Left lobe of liver (tissue), 2 donors: Measurements from ENCODE around the gene LRRC55. TPM values are rescaled to one million over a fixed set of nuclear protein-coding genes. Genes with fewer than 3 reads are reported as not detected.

Experiments
- ATAC-seq: fragments of 200-7000 bp; cut with Tn5 transposase; one replicate; pipeline ENCODE4 v1.9.1; 2020; ENCODE audit warnings: mild to moderate bottlenecking, moderate library complexity
- DNase-seq: peaks from one replicate; pipeline ENCODE4 v3.0.0-alpha.2; 2020; ENCODE audit warnings: low spot score
- total RNA-seq: library from RNA; stranded (reverse); gene quantifications from one replicate; pipeline ENCODE4 v1.2.1, GENCODE V29; 2021
- donor health status: DM: no; HTN: no; CAD: no; lungs with moderate emphysema.
- donor health status: DM: no; HTN: yes; CAD: no.

The LRRC55 gene
- total RNA-seq, 1 donor from 2014 or later: 0.13 TPM

GRCh38 chr11:57231539-57232253 lies 49.9 kb downstream of the LRRC55 start:
- ATAC-seq: no peak
- DNase-seq: no peak

GRCh38 chr11:57233702-57234101 lies 51.9 kb downstream of the LRRC55 start:
- ATAC-seq (no peak), DNase-seq (no peak)

GRCh38 chr11:57235761-57236703 lies 54.3 kb downstream of the LRRC55 start:
- DNase-seq: no peak

GRCh38 chr11:57237204-57237681 lies 55.5 kb downstream of the LRRC55 start, which contains the start of gene APLNR:
Gene APLNR (minus strand): TSS chr11:57237250. CDS start chr11:57237004, 246 bp downstream.
- ATAC-seq: no peak
- DNase-seq: no peak

More at GRCh38 chr11:57235761-57236703, 54.3 kb downstream of the LRRC55 start:
- ATAC-seq: no peak

- DNase-seq: no peak
- ATAC-seq: no peak
These were observed 57.6 kb downstream of the LRRC55 start for GRCh38 chr11:57239348-57239747.

GRCh38 chr11:57240007-57240406 lies 58.3 kb downstream of the LRRC55 start:
- DNase-seq: peak; percentile 90
- ATAC-seq: peak; percentile 91

- DNase-seq (no peak), ATAC-seq (peak; percentile 33)
These were observed 59.0 kb downstream of the LRRC55 start for GRCh38 chr11:57240757-57241156.

Other genes with a start within 250 kb of the LRRC55 start
- gene OR5AK2, start 193.0 kb upstream of the LRRC55 start, total RNA-seq: not detected
- gene APLNR, start 55.3 kb downstream of the LRRC55 start, total RNA-seq: 2.4 TPM
- 102 TPM for gene TNKS1BP1, start 143.0 kb downstream of the LRRC55 start, total RNA-seq
- 24.3 TPM for gene SSRP1, start 153.9 kb downstream of the LRRC55 start, total RNA-seq
- gene P2RX3, start 156.4 kb downstream of the LRRC55 start, total RNA-seq: 0.50 TPM
- gene PRG3, start 199.2 kb downstream of the LRRC55 start, total RNA-seq: not detected
- 1.6 TPM for gene PRG2, start 208.7 kb downstream of the LRRC55 start, total RNA-seq
- gene SLC43A3, start 245.2 kb downstream of the LRRC55 start, total RNA-seq: 127 TPM